SK-N-MC (cell line): Measurements from ENCODE around the gene CLEC4D.

Experiments
- DNase-seq: peaks from one replicate; pipeline ENCODE4 v3.0.0-alpha.2; 2011; ENCODE audit warnings: low read depth, low spot score
- H3K27ac ChIP-seq: fragments of 200-600 bp; sonication (generic); 2 replicates; pipeline ENCODE4 v1.5.1; 2016; ENCODE audit warnings: mixed run types
- H3K36me3 ChIP-seq: fragments of 200-600 bp; sonication (generic); 2 replicates; pipeline ENCODE4 v1.6.1; 2017; ENCODE audit warnings: antibody characterized with exemption, low read length, mixed read lengths; ENCODE audit not compliant: insufficient read depth
- H3K4me3 ChIP-seq: fragments of 200-600 bp; sonication (generic); 2 replicates; pipeline ENCODE4 v1.5.1; 2016
- H3K9ac ChIP-seq: fragments of 200-600 bp; sonication (generic); 2 replicates; pipeline ENCODE4 v1.8.0; 2017; ENCODE audit warnings: mixed run types, mixed read lengths; ENCODE audit not compliant: insufficient read length
- H3K9me3 ChIP-seq: fragments of 200-600 bp; sonication (generic); 2 replicates; pipeline ENCODE4 v1.6.1; 2017; ENCODE audit warnings: low read depth, mild to moderate bottlenecking, antibody characterized with exemption, low read length, moderate library complexity, mixed read lengths
- EZH2 ChIP-seq: fragments of 200-600 bp; sonication (generic); IDR thresholded peaks from one replicate; pipeline ENCODE4 v1.6.1; 2017; ENCODE audit warnings: antibody characterized with exemption
- FOXP2 ChIP-seq: optimal IDR thresholded peaks from 2 replicates; pipeline ENCODE3; 2011; ENCODE audit warnings: mild to moderate bottlenecking, moderate library complexity; ENCODE audit not compliant: insufficient read depth; ENCODE audit errors: extremely low read length, control extremely low read depth
- POLR2AphosphoS5 ChIP-seq: IDR thresholded peaks from 2 replicates; pipeline ENCODE4 v1.6.1; 2012; ENCODE audit warnings: mild to moderate bottlenecking, low read depth, low read length, borderline replicate concordance

Gene CLEC4D

DNA sequence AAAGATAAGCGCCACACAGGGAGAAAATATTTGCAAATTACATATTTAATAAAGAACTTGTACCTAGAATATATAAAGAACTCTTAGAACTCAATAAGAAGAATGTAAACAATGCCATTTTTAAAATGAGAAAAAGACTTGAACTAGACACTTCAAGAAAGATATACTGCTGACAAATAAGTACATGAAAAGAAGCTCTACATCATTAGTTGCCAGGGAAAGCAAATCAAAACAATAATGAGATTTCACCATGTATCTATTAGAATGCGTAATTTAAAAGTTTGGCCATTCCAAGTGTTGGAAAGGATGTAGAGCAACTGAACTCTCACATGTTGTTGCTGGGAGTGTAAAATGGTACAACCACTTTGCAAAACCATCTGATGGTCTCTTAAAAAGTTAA is 34.3 kb downstream of the CLEC4D start:
- no peak overlapping the region for H3K4me3 ChIP-seq
- H3K36me3 ChIP-seq = no peaks in the 10 kb centered on the region
- H3K27ac ChIP-seq = no peak overlapping the region
- no peak overlapping the region for H3K9ac ChIP-seq
- no peak for DNase-seq
- TF ChIP-seq EZH2 = no peak
- TF ChIP-seq FOXP2 = no peak
- TF ChIP-seq POLR2AphosphoS5 = no peak
- no peaks in the 10 kb centered on the region for H3K9me3 ChIP-seq

DNA sequence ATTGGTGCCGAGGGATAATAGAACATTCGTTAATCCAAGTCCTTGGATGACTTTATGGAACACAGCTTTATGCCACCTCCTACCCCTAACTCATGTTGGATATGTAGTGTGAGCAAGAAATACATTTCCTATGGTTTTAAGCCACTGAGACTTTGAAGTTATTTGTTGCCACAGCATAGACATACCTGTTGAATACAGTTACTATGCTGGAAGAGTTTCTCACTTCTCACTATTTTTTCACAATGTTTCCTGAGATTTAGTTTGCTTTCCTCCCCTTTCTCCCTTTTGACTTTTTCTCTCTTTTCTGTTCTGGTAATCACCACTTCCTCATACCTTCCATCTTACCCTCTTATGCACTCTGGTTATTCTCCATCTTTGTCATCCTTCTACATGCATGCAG is 34.9 kb downstream of the CLEC4D start:
- H3K27ac ChIP-seq = no peak overlapping the region
- no peaks in the 10 kb centered on the region for H3K36me3 ChIP-seq
- DNase-seq = no peak
- TF ChIP-seq EZH2 = no peak
- no peak for TF ChIP-seq FOXP2
- no peak for TF ChIP-seq POLR2AphosphoS5
- H3K9ac ChIP-seq = no peak overlapping the region
- H3K4me3 ChIP-seq = no peak overlapping the region
- H3K9me3 ChIP-seq = no peaks in the 10 kb centered on the region

DNA sequence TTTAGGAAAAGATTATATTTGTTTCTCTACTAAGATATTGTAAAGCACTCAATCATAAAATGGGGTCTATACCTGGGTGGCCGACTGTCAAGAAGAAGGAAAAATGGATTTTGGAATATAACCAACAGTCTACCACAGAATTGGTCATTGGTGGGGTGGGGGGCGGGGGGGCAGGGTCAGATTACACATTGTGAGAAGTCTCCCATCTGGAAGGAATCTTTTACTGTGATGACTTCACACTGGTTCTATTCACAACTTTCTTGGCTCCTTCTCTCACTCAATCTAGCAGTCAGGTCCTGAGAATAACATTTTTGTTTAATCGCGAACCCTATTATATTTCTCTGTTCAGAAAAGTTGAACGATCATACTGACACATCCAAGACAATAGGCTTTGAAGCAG is 36.1 kb downstream of the CLEC4D start:
- no peak overlapping the region for H3K27ac ChIP-seq
- DNase-seq = no peak
- H3K9me3 ChIP-seq = no peaks in the 10 kb centered on the region
- H3K9ac ChIP-seq = no peak overlapping the region
- TF ChIP-seq EZH2 (no peak), POLR2AphosphoS5 (no peak), FOXP2 (no peak)
- H3K36me3 ChIP-seq = no peaks in the 10 kb centered on the region
- no peak overlapping the region for H3K4me3 ChIP-seq

DNA sequence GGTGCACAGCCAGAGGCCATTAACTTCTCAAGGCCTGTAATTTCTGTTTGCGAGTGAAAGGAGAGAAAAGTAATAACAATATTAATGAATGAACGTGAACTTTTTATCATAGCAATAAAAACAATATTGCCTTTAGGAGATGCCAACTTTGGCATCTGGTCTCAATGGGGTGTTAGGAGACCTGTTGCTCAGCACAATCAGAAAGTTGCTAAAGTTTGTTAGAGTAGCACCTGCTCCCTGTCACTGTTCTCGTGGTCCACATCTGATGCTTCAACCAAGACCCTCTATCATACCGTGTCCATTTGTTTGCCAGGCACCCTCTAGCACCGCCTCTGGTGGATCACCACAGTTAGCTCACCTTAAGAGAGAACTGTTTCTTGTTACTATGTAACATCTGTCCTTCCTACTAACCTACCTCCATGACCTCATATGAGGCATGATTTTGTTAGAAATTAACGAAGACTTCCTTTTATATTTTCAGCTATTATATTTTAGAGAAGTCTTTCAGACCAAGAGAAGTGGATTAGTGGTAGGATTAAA is 39.9 kb downstream of the CLEC4D start:
- Histone ChIP-seq H3K9me3 (no peaks in the 10 kb centered on the region), H3K27ac (no peak overlapping the region), H3K9ac (no peak overlapping the region), H3K4me3 (no peak overlapping the region), H3K36me3 (no peaks in the 10 kb centered on the region)
- TF ChIP-seq EZH2 (no peak), POLR2AphosphoS5 (no peak), FOXP2 (no peak)
- no peak for DNase-seq

DNA sequence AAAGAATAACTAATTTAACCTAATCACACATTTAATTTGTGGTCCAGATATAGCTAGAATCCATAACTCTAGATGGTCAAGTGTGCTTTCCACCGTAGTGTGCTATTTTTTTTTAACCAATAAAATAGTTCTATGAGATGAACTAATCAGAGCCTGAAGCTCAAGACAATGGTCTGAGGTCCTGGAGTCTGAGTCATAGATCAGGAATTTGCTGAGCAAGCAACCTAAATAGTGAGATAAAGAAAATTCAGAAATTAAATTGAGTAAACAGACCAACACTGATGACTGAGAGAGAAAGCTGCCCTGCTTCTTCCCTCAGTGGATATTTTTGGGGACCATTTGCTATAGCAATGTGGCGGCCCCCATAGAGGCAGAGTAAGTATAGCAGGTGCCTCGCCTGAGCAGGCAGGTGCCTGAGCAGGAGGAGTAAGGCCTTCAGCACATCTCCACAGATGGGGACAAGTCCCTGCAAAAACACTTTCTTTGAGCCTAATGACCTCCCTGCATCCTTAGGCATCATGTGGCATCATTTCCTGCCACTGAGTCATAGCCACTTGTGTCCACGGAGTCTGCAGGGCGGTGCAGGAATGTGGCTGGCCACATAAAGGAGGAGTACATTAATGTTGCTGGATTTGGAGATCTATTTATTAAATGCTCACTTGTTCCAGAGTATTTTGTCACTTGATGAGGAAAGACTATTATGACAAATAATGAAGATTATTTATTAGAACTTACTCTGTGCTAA is 41.3 kb downstream of the CLEC4D start:
- H3K36me3 ChIP-seq = no peaks in the 10 kb centered on the region
- H3K9me3 ChIP-seq = no peaks in the 10 kb centered on the region
- H3K4me3 ChIP-seq = no peak overlapping the region
- TF ChIP-seq POLR2AphosphoS5 = no peak
- H3K9ac ChIP-seq = no peak overlapping the region
- no peak for DNase-seq
- no peak overlapping the region for H3K27ac ChIP-seq

DNA sequence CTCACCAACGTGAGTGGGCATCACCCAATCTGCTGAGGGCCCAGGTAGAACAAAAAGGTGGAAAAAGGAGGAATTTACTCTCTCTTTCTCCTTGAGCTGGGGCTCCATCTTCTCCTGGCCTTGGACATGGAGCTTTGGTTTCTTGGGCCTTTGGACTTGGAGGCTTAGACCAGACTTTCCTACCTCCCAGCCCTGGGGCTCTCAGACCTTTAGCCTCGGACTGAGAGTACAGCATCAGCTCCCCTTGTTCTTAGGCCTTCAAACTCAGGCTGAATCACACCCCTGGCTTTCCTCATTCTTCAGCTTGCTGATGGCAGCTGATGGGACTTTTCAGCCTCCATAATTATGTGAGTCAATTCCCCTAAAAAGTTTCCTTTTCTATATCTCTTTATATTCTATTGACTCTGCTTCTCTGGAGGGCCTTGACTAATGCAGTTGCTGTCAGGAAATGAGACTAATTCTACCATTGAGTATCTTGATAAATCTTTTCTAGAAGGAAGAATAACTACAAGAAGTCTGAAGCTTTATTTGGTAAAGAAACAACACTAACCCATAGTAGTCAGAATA is 43.3 kb downstream of the CLEC4D start:
- Histone ChIP-seq H3K4me3 (no peak overlapping the region), H3K9me3 (no peaks in the 10 kb centered on the region), H3K36me3 (no peaks in the 10 kb centered on the region), H3K9ac (no peak overlapping the region), H3K27ac (no peak overlapping the region)
- TF ChIP-seq EZH2 = no peak
- no peak for TF ChIP-seq FOXP2
- TF ChIP-seq POLR2AphosphoS5 = no peak
- no peak for DNase-seq

DNA sequence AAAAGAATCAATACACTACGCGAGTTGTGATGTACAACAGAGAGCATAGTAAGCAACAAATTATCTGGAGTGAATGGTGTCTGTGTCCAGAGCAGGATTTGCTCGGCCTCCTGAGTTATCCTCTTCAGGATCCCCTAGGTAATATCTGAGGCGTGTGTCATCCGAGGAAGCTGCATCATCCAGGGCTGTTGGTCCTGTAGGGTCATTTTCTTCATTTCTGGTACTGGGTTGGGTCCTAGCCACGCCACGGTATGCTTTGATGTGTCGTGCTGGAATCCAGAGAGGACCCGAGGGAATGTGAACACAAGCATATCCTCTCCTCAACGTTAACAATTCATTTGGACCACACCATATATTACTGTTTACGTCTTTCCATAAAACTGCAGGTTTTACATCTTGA is 46.4 kb downstream of the CLEC4D start:
- TF ChIP-seq POLR2AphosphoS5 (no peak), FOXP2 (no peak), EZH2 (no peak)
- Histone ChIP-seq H3K9ac (no peak overlapping the region), H3K4me3 (no peak overlapping the region), H3K36me3 (no peaks in the 10 kb centered on the region), H3K27ac (no peak overlapping the region), H3K9me3 (no peaks in the 10 kb centered on the region)
- DNase-seq = no peak

DNA sequence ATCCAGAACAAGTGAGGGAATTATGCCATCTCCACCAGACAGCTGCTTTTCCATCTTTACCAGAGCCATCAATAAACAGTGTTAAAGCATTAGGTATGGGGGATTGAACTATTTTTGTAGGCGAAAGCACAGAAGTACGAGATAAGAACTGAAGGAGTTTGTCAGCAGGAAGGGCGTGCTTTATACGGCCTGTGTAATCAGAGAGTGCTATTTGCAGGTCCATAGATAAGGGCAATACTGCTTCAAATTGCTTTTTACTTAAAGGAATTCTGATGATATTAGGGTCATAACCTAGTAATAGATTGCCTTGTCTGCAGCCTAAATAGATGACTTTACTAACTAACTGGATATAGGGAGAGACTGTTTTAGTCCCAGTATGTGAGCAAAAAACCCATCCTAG is 47.7 kb downstream of the CLEC4D start:
- no peak overlapping the region for H3K4me3 ChIP-seq
- no peaks in the 10 kb centered on the region for H3K9me3 ChIP-seq
- H3K27ac ChIP-seq = no peak overlapping the region
- no peak overlapping the region for H3K9ac ChIP-seq
- TF ChIP-seq POLR2AphosphoS5 (no peak), EZH2 (no peak), FOXP2 (no peak)
- DNase-seq = no peak
- H3K36me3 ChIP-seq = no peaks in the 10 kb centered on the region

DNA sequence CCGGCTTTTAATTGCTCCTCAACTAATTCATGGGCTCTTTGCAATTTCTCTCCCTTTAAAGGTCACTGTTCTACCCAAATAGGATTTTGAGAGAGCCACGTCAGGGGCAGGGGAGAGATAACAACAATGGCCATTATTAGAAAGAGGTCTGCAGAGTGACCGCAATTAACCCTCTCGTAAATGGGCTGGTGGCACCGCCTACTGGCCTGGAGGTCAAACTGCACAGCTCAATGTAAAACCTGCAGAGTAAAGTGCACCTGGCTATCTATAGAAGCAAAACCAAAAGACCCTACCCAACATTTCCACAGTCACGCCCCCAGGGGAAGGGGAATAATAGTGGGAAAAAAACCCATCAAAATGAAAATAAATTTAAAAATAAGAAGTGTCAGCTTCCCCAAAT is 49.0 kb downstream of the CLEC4D start:
- Histone ChIP-seq H3K27ac (no peak overlapping the region), H3K4me3 (no peak overlapping the region), H3K36me3 (no peaks in the 10 kb centered on the region), H3K9ac (no peak overlapping the region), H3K9me3 (no peaks in the 10 kb centered on the region)
- TF ChIP-seq FOXP2 (no peak), POLR2AphosphoS5 (no peak), EZH2 (no peak)
- DNase-seq = no peak

DNA sequence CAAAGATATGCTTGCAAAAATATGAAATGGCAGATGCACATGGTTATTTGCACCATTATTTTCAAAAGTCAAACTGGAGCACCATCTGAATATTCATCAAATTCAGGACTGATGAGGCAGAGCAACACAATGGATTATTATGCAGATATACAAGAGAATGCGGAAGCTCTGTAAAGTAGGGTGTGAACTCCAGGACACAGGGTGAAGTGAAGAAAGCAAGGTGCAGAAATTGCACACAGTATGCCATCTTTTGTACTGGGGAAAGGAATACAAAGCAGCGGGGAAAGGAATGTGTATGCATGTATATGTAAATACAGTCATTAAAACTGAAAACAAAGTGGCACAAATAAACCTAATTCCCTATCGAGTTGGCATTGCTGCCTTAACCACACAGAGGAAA is 50.1 kb downstream of the CLEC4D start:
- DNase-seq = no peak
- Histone ChIP-seq H3K27ac (no peak overlapping the region), H3K9me3 (no peaks in the 10 kb centered on the region), H3K4me3 (no peak overlapping the region), H3K36me3 (no peaks in the 10 kb centered on the region), H3K9ac (no peak overlapping the region)
- no peak for TF ChIP-seq POLR2AphosphoS5
- TF ChIP-seq EZH2 = no peak
- TF ChIP-seq FOXP2 = no peak
